HG03558 (cell line): ENCODE measurements around the gene ASCL5.

Source experiments
- ATAC-seq: cut with Tn5 transposase; IDR thresholded peaks from one replicate; pipeline ENCODE4 v1.9.1; 2021; ENCODE audit warnings: moderate number of reproducible peaks; ENCODE audit not compliant: unreplicated experiment; ENCODE audit errors: extremely low read depth

The ASCL5 gene

DNA sequence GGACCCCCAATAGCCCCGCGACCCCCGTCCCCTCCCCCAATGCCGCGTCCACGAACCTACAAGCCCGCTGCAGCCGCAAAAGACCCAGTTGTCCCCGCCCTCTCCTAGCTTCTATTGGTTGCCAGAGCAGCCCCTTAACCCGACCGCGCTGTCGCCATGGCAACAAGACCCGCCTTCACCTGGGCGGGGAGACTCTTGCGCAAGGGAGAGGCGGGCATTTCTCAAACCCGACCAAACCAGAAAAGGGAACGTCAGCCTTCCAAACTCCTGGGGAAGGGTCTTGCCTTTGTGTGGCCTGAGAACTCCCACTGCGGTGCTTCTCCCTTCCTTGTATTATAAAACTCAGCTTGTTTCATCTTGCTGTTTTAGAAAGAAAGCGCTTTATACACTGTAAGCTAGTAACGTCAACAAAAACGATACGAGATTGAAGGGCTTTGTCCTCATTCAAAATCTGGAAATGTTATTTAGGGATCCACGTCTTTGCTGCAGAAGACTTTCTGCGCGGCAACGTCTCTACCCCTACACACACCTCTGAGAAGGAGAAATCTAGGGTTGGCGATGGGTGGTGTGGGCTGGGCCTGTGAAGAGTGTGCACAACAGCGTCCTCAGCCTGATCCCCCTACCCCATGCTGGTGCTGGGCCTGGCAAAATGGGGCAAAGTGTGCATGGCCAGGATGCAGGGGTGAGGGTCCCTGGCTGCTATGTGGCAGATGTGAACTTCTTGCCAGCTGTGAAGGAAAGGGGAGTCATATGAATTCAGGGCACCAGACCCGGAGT, 27.6 kb upstream of the ASCL5 start, which contains the start of gene TMEM9:
TMEM9 (minus strand) TSS at position 86 of the 777 bp plus-strand sequence. CDS start 551 bp downstream, outside the sequence.
- ATAC-seq: peak; percentile 94

DNA sequence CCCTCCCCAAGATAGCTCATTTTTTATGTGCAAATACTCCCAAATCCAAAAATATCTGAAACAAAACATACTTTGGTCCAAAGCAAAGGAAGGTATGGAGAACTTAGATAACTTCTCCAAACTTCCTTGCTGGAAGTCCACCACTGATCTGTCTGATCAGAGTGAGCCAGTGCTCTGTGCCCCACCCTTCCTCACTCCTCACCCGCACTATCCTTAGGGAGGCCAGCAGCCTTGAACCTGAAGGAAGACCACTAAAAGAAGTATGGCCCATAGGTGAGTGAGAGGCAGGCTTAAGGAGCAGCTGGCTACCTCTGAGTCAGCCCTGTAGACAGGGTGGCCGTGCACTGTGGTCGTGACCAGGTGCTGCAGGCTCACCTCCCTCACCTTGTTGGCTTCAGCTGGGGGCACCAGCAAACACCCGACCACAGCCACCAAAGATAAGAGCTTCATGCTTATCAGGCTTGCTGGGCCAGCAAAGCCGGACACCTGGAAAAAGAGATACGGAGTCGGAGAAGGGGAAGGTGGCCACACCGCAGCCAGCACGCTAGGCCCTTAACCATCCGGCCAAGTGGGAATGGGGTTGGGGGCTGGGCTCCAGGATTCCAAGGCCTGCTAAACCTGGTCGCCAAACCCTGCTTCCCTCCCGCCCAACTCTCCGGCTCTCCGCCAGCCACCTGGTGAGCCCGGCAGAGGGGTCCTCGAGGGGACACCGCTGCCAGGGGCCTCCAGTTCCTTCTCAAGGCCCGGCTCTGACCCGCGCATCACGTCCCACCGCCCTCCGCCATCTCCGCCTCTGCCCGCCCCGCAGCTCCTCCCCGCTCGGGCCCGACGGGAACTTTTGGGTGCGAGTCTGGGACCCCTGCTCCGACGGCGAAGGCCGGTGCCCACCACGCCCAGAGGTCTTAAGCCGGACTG, 26.7 kb upstream of the ASCL5 start:
- peak; percentile 9 for ATAC-seq

DNA sequence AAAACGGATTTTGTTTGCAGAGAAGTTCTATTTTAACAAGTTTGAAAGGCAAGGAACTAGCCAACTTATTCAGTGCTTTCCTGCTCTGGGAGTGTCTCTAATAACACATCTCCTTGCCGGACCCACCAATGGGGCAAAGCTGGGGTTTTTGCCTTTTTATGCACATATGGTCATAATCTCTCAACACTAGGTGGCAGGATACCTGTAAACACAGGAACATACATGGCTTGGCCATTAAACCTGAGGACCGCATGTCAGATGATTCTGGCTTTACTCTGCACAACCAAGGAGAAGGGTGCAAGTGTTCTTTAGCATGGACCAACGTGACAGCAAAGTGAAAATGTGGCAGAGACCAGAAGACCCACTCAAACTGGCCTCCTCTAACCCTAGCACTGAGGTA, 22.4 kb upstream of the ASCL5 start:
- ATAC-seq: no peak

DNA sequence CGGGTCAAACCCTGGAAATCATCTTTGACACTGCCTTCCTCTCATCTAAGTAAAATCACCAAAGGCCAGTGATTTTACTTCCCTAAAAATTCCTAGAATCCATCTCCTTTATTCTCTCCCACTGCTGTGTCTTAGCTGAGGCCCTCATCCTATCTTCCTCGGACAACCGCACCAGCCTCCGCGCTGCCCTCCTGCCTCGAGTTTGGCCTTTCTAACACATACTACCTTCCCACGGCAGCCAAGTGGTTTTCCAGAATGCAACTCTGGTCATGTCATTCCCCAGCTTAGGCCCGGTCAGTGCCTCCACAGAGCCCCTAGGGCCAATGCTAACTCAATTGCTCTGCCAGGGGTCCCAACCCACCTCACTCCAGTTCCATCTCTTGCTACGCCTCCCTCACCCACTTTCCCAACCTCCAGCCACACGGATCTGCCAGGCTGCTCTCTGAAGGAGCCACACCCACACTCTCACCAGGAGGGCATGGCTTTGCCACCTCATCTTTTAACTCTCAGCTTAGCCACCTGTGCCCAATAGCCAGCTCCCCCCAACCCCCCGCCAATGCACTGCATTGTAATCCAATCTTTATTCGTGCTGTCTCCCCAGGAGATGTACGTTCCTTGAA, 20.5 kb upstream of the ASCL5 start:
- ATAC-seq: no peak

DNA sequence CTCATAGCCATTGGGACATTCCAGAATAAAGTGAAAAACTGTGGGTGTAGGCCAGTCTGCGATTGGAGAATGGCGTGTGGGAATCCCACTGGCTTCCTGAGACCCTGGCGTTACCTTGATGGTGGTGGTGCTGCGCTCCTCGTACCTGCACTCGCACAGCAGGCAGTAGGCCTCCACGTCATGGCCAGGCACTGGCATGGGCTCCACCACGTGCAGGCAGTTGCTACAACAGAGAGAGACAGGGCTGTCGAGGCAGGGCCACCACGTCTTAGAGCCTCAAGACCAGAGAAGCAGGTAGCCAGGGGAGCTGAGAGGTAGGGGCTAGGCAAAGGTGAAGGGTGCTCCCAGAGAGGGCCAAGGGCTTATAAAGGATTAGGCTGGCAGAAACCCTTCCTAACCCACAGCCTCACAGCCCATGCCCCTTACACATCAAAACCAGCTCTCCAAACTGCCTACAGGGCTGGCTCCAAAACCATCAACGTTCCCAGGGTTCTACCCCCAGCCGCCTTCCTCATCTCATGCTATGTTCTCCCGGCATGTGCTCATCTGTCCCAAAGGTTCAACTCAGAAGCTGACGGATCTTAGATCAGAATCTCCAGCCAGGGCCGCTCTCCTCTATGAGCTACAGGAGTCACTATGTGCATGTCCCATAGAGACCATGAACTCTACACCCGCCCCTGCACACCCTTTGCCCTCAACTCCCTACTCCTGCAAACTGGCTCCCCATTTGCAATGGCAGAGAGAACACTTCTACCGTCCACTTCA, 19.8 kb upstream of the ASCL5 start:
- ATAC-seq: no peak

DNA sequence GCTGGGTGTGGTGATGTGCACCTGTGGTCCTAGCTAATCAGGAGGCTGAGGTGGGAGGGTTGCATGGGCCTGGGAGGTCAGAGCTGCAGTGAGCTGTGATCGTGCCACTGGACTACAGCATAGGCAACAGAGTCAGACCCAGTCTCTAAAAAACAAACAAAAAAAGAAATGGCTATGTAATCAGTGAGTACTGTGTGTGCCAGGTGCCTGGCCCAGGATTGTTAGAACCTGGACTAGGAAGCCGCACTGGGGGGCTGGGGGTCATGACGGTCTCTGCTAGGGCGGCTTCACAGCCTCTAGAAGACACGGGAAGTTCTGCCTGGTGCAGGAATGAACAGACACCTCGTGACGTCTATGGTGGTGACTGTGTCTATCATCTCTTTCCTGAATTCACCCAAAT, 18.8 kb upstream of the ASCL5 start:
- no peak for ATAC-seq

DNA sequence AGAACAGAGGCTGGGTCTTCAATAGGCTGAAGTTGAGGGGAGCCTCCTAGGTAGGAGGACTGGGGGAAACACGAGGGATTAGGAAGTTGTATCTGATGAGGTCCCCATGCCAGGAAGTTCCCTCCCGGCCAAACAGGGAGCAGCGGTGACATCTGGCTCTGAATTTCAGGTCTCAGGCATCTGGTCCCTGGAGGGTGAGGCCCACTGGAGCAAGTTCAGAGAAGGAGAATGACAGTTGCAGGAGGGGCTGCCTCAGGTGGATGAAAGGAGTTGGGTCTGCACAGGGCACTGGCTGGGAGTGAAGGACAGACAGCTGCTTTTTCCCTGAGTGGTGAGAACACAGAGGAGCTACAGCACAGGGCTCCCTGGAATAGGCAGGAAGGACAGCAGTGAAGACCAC, 18.1 kb upstream of the ASCL5 start:
- ATAC-seq: no peak

DNA sequence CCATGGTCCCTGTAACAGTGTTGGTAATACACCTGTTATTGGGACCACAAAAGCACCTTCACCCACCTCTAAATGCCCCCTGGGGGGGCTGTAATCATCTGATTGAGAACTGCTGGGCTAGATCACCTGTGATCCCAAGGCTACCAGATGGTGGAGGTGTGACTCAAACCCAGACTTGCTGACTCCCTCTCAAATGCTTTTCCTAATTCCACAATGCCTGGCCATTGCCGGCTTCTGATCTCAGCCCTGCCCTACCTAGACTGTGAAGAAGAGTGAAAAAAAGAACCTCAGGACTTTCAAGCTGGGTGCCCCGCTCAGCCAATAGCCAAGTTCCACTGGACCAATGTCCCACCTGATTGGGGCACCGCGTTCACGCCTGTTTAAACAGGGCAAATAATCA, 17.7 kb upstream of the ASCL5 start:
- ATAC-seq: no peak

DNA sequence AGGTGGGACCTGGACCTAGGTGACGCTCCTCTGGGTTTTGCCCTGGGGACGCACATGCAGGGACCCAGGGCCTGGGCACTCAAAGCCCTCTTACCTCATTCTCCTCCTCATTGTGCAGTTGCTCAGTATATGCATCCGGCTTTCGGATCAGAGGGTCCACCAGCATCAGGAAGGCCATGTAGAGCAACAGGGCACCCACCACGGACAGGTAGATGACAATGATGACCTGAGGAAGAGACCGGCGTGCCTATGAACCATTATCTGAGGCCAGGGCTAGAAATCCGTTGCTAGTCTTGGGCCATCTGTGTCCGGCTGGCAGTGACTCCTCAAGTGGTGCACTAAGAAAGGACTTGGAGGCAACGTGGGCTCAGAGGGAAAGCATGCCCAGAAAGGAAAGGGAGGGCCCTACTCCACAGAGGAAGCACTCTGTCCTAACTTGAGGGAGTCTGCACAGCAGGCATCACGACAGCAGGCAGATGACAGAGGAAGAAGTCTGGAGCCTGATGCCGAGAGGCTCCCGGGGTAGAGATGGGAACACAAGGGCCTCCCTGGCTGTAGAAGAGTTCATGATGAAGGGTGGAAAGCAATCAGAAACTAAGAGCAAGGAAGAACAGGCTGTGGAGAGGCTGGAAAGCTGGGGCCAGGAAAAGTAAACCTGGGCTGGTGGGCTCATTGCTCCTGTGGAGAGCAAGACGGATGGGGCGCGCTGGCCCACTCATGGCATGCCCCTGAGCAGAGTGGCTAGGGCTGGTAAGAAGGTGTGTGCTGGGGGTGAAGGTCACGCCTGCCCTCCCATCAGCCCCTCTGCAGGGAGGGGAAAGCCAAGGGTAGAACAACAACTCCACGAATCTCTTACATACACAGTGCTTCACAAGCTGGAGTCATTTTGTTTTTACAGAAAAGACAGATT, 17.0 kb upstream of the ASCL5 start:
- no peak for ATAC-seq

DNA sequence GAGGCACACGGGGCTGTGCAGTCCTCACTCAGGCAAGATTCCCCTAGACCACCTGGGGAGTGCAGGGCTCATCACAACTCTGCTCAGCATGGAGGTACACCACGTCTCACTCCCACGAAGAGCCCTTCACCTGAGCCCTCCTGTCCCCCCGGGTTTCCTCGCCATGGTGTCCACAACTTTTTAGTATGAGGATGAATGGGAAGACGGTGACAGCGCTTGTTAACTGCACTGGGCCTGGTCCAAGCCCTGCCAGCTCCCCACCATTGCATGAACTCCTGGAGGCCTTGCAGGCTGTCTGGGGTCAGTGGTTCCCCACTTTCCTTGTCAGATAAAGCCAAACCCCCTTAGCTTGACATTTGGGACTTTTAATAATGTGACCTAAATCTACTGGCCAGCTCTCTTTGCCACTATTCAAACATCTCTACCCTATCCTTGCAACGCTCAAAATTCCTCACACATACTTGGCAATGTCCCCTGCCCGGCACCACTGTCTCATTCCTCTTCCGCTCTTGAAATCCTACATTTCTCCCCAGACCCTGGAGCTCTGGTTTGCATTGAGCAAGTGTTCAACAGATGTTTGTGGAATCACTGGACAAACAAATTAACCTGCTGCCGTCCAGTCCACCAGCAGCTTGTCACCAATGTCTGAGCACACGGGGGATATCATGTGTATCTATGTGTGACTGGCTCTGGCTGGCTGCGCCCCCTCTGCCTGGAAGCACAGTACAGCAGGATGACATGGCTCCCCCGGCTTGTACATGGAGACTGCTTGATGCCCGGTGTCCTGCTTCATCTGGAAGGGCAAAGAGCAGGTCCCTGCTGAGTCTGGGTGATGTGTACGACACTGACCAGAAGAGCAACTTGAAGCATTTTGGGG, 16.1 kb upstream of the ASCL5 start:
- no peak for ATAC-seq

DNA sequence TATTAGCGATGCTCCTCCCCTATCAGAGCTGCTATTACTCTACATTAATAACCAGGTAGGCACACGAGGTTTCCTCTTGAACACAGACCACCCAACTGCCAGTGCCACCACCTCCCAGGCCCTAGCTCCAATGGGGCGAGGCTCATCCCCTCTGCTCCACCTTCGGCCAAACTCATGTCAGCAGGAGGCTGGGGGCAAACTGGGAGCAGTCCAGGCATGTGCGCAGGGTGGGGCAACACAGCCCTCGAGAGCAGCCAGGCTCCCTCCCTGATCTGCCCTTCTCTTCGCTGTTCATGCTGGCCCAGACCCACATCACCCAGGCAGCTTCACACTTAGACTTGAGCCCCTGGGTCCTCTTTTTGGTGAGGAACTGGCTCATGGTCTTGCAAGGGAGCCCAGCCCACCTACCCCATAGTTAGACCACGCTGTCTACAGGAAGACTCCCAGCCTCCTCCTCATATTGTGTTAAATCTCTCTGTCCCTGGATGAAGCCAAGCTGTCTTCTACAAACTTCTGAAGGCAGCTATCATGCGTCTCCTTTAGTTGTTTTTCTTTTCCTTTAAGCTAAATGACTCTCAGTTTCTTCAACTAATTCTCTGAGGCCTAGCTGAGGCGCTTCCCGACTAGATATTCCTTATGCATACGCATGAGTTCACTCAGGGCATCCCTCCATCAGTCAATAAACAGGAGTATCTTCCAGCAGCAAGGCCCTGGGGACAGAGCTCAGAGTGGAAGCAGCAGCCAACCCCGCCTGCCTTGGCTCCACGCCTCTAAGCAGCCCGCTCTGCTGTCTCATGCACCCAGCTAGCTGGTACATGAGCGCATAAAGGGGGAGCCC, 15.2 kb upstream of the ASCL5 start:
- no peak for ATAC-seq

DNA sequence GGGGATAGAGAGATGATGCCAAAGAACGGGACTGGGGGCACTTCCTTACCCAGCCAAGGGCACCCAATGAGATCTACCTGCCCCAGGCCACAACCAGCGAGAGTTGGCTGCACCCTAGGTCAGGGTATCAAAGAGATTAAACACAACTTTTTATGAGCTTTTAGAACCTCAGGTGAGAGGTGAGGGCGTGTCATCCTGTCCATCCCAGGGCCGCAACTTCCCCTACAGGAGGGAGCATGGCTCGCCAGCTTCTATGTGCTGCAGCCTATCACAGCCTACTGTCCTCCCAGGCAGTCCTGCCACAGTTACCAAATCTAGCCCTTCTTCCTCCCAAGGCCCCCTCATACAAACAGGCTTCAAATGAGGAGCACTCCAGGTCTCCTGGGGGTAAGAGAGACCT, 14.4 kb upstream of the ASCL5 start:
- ATAC-seq: no peak

DNA sequence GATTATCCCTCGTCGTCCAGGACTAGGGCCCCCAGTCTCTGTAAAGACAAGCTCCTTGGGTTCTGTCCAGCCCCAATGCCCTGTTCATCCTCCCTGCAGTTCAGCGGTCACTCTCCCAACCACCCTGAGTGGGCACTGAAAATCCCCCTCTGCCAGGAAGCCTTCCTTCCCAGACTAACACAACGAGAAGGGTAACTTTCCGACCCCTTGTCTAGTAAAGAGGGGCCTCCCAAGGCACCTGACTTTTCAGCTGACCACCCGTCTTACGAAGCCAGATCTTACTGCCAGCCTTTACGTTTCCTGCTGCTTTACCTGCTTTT, 13.9 kb upstream of the ASCL5 start:
- no peak for ATAC-seq

DNA sequence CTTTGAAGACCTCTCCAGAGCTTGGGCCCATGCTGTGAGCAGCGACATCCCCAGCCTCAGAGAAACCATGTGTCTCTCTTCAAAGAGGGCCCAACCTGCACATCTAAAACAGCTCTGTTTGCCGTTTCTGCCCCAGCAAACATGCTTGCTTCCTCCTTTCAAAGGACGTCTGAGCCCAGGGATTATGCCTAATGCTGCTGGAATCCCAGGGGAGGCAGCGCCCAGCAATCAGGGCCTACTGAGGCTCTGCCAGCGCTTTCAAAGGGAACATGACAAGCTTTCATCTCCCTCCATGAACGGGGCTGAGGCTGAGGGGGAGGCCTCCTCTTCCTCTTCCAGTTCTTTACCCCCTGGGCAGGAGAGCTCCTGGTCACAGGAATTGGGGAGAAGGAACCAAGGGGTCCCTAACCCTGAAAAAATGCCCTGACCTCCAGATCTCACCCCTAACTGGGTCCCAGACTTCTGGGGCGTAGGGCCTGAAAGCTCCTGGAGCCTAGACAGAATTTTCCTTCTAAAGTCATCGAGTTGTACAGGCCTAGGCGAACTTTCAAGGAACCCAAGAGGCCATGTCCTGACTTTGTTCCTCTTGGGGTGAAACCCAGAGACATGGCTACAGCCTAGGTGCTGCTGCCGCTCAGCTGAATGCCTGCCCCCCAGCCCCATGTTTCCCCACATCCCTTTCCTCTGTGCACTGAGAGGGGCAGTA, 13.4 kb upstream of the ASCL5 start:
- ATAC-seq: no peak

DNA sequence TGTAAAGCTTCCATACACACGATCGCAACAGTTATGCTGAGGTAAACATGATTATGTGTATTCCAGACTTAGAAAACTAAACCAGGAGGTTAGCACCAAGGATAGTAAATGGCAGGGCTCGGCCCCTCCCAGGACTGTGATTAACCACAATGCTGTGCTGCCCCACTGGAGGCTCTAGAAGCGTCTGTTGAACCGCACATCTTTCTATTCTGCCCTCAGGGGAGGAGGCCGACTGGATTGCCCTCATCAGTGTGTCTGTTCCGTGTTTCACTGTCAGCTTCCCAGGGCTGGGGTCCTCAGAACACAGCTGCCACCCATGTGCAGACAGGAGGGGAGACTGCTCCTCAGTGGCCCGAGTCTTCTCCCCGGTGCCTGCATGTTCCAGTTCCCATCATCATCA, 12.8 kb upstream of the ASCL5 start:
- ATAC-seq: no peak

DNA sequence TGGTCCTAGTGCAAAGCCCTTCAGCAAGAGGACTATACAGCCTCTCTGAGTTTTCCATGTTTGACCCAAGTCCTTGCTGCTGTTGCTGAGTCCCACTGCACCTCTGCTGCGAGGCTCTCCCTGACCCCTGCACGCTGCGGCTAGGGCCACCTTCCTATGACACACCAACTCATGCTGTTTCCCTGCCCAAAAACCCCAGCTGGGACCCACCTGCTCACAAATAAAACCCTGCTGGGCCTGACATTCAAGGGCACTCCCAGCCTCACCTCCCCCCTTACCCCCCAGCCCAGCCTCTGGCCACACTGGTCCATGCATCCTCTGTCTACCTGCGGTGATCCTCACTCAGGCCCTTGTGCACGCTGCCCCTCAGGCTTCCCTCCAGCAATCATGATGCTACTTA, 12.3 kb upstream of the ASCL5 start:
- ATAC-seq: no peak

DNA sequence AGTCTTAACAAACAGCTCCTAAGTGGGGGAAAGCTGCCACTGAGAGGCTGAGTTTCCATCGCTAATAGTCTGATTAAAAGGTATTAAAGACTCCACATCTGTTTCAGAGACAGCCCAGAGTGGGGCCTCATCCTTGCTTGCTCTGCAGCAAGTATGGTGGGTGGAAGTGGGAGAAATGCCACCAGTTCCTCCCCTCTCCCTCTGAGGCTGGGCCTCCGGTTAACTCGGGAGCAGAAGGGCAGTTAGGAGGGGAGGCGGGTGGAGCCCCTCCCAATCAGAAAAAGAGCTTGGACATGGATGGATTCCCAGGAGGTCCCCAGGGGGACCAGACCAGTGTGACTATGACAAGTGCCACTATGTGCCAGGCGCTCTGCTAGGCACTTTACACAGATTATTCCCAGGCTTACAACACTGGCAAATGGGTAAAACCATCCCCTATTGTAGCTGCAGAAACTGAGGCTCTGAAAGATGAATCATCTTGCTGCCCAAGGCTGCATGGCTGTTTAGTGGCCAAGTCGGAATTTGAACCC, 11.4 kb upstream of the ASCL5 start:
- no peak for ATAC-seq
